Right lobe of liver (tissue), 6 donors: ENCODE measurements around the gene GJC1. TPM values are rescaled to one million over a fixed set of nuclear protein-coding genes. Genes with fewer than 3 reads are reported as not detected.

ENCODE experiments used
- ATAC-seq, 4 donors: fragments of 200-7000 bp; cut with Tn5 transposase; one replicate each; pipeline ENCODE4 v1.9.1; 2020; ENCODE audit warnings: mild to moderate bottlenecking in 4 of 4, moderate library complexity in 4 of 4
- DNase-seq, 3 donors: peaks; one replicate each; pipeline ENCODE4 v3.0.0-alpha.2; 2020
- H3K27ac ChIP-seq, 3 donors: fragments of 200-600 bp; one replicate each; pipeline ENCODE4 v1.8.0; 2022
- H3K27me3 ChIP-seq, 2 donors: fragments of 200-600 bp; one replicate each; pipeline ENCODE4 v1.8.0; 2022
- H3K36me3 ChIP-seq, 4 donors: fragments of 200-600 bp; sonication (generic) in 1 of 4; one replicate each; pipeline versions ENCODE4 v1.5.1 to v1.8.0; 2017 to 2022; ENCODE audit warnings: control low read depth in 1 of 4
- H3K4me1 ChIP-seq, 4 donors: fragments of 200-600 bp; sonication (generic) in 1 of 4; one replicate each; pipeline versions ENCODE4 v1.5.1 to v1.8.0; 2017 to 2022; ENCODE audit warnings: control low read depth in 1 of 4
- H3K4me3 ChIP-seq, 3 donors: fragments of 200-600 bp; one replicate each; pipeline ENCODE4 v1.8.0; 2022
- H3K9me3 ChIP-seq, 4 donors: fragments of 200-600 bp; sonication (generic) in 1 of 4; one replicate each; pipeline versions ENCODE4 v1.5.1 to v1.8.0; 2017 to 2022; ENCODE audit warnings: control low read depth in 1 of 4
- POLR2A ChIP-seq: fragments of 450-650 bp; IDR thresholded peaks from one replicate; pipeline ENCODE4 v1.6.1; 2017; ENCODE audit warnings: antibody characterized with exemption, mild to moderate bottlenecking
- WGBS: methylation state at CpG from one replicate; pipeline ENCODE4 v1.1.6; 2018; ENCODE audit warnings: low coverage, low lambda C conversion rate; ENCODE audit not compliant: insufficient coverage; ENCODE audit errors: missing lambda C conversion rate; 5-methylcytosine and 5-hydroxymethylcytosine counted together
- intact Hi-C, 2 donors: fragments of 100-400 bp; cut with DNase I; formaldehyde crosslinking; loops; one replicate each; pipeline versions ENCODE4 v1.11.2 to v1.14.1; 2022
- total RNA-seq, 6 experiments: library from RNA; depleted of rRNA in 2 of 6; stranded (reverse); fragments of >200 nt in 2 of 6; fragmentation: NEBNext Ultra II Directional in 3 of 6; extraction: Animal tissue kit (Norgen Biotek cat#: 25700) in 3 of 6; gene quantifications; one replicate each; pipeline versions ENCODE4 v1.1.0 to v1.2.4, GENCODE V29; 2016 to 2023
- TF ChIP-seq, protein P1 (sequence below), 4 donors: fragments of 200-600 bp in 3 of 4; fragments of 450-650 bp in 1 of 4; IDR thresholded peaks; one replicate each; pipeline versions ENCODE4 v1.5.1 to v1.8.0; 2016 to 2022; ENCODE audit warnings: antibody characterized with exemption in 4 of 4, mild to moderate bottlenecking in 2 of 4
- donor health status: DM: no; HTN: yes; CAD: no.
- donor health status: DM: no; HTN: no; CAD: no.
- donor health status: DM: no; HTN: no; CAD: no.
- donor health status: DM: no; HTN: yes; CAD: no.
- donor health status: DM: no; HTN: yes; CAD: no.

GJC1 gene
- total RNA-seq, 6 experiments from 2014 or later = 0.18 to 0.84 (median 0.33) TPM

DNA sequence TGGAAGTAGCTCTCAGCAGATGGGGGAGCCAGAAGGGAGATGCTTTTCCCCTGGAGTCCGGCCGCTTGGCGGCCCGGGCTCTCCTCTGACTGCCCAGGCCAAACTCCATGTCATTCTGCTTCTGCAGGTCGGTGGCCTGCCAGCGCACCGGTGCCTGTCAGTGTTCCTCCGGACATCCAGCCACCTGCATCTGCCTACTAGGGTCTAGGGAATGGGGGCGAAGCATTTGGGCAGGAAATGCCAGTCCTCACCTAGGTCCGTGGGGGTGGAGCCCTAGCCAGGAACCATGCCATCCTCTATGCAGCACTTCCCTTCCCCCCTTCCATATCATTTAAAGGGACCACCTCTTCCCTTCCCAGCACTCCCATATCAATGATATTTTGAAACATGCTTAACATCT, 34.2 kb downstream of the GJC1 start:
- WGBS = 43% methylated on average over 6 of the region's 10 CpGs
- TF ChIP-seq, protein P1, sequence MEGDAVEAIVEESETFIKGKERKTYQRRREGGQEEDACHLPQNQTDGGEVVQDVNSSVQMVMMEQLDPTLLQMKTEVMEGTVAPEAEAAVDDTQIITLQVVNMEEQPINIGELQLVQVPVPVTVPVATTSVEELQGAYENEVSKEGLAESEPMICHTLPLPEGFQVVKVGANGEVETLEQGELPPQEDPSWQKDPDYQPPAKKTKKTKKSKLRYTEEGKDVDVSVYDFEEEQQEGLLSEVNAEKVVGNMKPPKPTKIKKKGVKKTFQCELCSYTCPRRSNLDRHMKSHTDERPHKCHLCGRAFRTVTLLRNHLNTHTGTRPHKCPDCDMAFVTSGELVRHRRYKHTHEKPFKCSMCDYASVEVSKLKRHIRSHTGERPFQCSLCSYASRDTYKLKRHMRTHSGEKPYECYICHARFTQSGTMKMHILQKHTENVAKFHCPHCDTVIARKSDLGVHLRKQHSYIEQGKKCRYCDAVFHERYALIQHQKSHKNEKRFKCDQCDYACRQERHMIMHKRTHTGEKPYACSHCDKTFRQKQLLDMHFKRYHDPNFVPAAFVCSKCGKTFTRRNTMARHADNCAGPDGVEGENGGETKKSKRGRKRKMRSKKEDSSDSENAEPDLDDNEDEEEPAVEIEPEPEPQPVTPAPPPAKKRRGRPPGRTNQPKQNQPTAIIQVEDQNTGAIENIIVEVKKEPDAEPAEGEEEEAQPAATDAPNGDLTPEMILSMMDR (IDR thresholded peaks at IDR 0.05) = no peak
- no peak for TF ChIP-seq POLR2A
- DNase-seq (no peak), ATAC-seq (peak in 1 of 4 donors; percentile 15)
- intact Hi-C loops = no loop called here
- no peak overlapping the region for H3K27ac ChIP-seq
- no peaks in the 10 kb centered on the region for H3K9me3 ChIP-seq
- H3K27me3 ChIP-seq = no peaks in the 10 kb centered on the region
- H3K36me3 ChIP-seq = no peaks in the 10 kb centered on the region
- no peaks in the 10 kb centered on the region for H3K4me1 ChIP-seq
- no peak overlapping the region for H3K4me3 ChIP-seq

DNA sequence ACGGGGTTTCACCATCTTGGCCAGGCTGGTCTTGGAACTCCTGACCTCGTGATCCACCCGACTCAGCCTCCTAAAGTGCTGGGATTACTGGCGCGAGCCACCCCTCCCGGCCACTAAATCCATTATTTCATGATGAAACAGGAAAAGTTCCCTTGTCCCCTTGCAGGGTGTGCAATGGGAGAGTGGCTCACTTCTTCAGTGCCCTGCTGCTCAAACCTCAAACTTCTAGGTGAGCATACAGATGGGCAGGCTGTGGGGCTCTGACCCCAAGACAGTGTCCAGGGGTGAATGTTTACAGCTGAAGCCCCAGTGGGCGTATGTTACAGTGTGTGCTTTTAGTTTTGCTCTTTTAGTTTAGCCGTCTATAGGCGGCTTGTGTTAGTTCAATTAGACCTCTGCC, 34.7 kb downstream of the GJC1 start:
- no peak overlapping the region for H3K4me3 ChIP-seq
- 80% methylated on average over 9 of the region's 9 CpGs for WGBS
- DNase-seq = no peak

DNA sequence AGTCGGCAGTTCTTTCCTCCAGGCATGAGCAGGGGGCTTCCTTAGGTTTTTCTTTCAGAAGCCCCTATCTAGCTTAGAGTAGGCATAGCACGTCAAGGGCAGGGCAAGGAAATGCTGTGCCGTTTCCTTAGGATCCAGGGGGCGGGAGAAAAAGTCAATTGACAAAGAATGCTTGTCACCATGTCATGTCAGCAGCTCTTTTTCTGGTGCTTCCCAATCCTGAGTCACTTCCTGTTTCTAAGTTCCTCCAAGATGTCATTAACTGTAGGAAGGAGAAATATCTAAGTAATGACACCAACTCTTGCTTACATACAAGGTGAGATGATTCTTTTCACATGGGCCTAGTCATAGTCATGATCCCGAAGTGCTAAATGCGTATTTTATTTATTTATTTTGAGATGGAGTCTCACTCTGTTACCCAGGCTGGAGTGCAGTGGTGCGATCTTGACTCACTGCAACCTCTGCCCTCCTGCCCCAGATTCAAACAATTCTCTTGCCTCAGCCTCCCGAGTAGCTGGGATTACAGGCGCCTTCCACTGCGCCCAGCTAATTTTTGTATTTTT, 35.2 kb downstream of the GJC1 start:
- Histone ChIP-seq H3K4me1 (no peaks in the 10 kb centered on the region), H3K4me3 (no peak overlapping the region), H3K27me3 (no peaks in the 10 kb centered on the region), H3K9me3 (no peaks in the 10 kb centered on the region), H3K27ac (peak overlapping the region in 2 of 3 donors; percentile 20 to 53), H3K36me3 (no peaks in the 10 kb centered on the region)
- no peak for DNase-seq
- ATAC-seq = peak; percentile 56 to 89 (median 76)
- TF ChIP-seq POLR2A = no peak
- TF ChIP-seq, protein P1 (IDR thresholded peaks at IDR 0.05) = no peak
- intact Hi-C loops = no loop called here
- WGBS = 47% methylated on average over 9 of the region's 10 CpGs

More for the DNA sequence above, 34.7 kb downstream of the GJC1 start:
- no peaks in the 10 kb centered on the region for H3K4me1 ChIP-seq
- TF ChIP-seq POLR2A = no peak
- TF ChIP-seq, protein P1 (IDR thresholded peaks at IDR 0.05) = no peak
- intact Hi-C loops = no loop called here
- H3K9me3 ChIP-seq = no peaks in the 10 kb centered on the region
- H3K36me3 ChIP-seq = no peaks in the 10 kb centered on the region
- no peak for ATAC-seq
- H3K27ac ChIP-seq = peak overlapping the region in 1 of 3 donors; percentile 53
- H3K27me3 ChIP-seq = no peaks in the 10 kb centered on the region

DNA sequence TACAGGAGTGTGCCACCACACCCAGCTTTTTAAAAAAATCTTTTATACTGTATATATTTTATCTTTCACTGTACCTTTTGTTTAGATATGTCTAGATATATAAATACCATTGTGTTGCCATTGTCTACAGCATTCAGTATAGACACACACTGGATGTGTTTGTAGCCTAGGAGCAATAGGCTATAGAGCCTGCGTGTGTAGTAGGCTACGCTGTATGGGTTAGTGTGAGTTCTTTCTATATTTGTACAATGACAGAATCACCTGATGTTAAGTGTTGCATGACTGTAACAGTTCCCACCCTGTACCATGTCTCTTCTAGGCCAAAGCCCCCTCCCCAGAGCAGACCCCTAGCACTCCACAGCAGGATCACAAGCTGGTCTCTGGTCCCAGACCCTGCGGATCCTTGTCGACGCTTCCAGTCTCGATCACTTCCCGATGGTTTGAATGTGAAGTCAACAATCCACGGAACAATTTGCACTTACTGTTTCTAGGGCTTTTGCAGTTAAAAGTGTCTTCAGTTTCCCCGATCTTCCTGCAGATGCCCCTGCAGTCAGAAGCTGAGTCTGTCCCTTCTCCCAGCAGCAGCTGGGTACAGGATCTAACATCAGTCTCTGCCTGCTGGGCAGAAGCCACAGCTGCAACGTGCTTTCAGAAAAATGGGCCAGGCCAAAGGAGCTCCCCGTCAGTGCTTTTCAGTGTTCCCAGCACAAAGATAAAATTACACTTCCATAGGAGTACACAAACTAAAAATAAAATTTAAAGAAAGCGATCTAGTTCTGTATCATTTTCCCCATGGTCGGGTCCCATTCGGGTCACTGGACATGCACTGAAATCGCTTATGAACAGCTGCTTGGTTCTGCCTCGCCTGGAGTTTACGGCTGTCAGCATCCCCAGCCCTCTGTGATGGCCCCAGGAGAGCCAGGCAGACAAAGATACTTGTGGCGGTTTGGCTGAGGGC, 35.9 kb downstream of the GJC1 start:
- intact Hi-C loops = no loop called here
- Histone ChIP-seq H3K4me1 (no peaks in the 10 kb centered on the region), H3K4me3 (no peak overlapping the region), H3K27ac (peak overlapping the region; percentile 7 to 53 (median 20)), H3K36me3 (no peaks in the 10 kb centered on the region), H3K9me3 (no peaks in the 10 kb centered on the region), H3K27me3 (no peaks in the 10 kb centered on the region)
- DNase-seq = no peak
- WGBS = 71% methylated on average over 11 of the region's 18 CpGs
- no peak for TF ChIP-seq POLR2A
- TF ChIP-seq, protein P1 (IDR thresholded peaks at IDR 0.05) = no peak
- ATAC-seq = peak in 1 of 4 donors; percentile 8
